ENCODE measurements around the gene EEF1A2.
"Not testable (repeated sequence)": the region's sequence is repeated elsewhere in the genome, so short reads cannot be mapped to it uniquely, and the experiment has no call there.

Gene EEF1A2

DNA sequence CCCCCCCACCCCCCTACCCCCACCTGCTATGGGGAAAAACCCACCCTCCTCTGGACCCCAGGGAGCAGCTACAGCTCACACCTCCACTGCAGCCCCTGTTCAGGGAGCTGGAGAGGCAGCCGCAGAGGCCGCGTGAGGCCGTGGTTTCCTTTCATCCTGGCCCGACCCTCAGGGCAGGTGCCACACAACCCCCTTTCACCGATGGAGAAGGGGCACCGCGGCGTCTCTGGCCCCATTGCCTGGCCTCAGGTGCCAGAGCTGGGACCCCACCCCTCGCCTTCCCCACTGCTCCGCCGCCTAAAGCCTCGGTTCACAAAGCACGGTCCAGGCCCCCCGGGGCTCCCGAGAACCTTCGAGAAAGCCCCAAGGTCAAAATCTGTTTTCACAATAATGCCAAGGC is 14.6 kb downstream of the EEF1A2 start:
- DNase-seq = no peak

GRCh38 chr20:63483834-63484233 is 15.0 kb downstream of the EEF1A2 start:
- no peak for DNase-seq

DNA sequence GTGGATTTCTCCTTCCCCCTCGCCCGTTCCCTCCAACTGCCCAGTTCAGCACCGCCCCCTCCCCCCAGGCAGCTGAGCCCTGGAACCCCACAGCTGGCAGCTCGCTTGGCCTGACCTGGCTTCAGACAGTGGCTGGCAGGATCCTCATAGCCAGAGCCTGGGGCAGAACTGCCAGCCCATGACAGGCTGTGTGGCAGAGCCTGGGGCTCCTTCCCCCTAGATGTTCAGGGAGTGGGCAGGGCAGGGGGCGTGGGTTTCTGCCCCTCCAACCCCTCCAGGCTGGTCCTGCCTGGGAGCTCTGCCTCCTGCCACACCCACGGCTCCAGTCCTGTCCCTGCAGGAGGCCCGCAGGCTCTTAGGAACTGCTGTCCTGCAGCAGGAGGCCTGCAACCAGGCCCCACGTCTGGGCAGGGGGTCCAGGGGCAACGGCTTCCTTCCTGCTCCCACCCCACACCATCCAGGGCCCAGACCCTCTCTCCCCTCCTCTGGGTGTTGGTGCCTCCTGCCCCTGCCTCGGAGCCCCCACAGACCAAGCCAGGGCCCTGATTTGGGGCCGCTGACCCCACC is 16.8 kb downstream of the EEF1A2 start:
- DNase-seq = no peak

- no peak for DNase-seq
Observed at GRCh38 chr20:63481503-63481902, 17.4 kb downstream of the EEF1A2 start.

GRCh38 chr20:63479695-63480419 is 19.0 kb downstream of the EEF1A2 start:
- not testable (repeated sequence) for DNase-seq

GRCh38 chr20:63478346-63479302 is 20.3 kb downstream of the EEF1A2 start:
- DNase-seq = no peak

- DNase-seq = no peak
Observed at GRCh38 chr20:63477944-63478343, 20.9 kb downstream of the EEF1A2 start.

DNA sequence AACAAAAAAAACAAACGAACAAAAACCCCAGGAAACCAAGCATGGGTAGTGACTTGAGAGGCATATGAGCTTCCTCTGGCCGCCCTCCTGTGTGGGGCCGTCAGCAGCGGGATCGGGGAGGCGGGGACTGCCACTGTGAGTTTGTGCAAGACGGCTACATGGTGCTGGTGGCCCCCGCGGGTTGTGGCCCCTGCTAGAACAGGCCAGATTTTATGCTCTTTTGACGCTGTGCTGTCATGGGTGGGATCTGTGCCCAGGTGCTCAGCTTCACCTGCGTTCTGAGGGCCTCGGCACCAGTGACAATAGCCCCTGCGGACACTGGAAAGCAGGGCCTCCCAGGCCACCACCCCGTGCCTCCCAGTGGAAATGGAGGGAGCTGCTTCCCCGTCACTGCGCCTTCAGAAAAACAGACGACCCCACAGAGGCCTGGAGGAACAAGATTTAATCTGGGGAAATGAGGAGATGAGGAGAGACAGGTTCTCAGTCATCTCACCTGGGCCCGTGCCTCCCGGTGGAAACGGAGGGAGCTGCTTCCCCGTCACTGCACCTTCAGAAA is 21.7 kb downstream of the EEF1A2 start:
- DNase-seq = no peak

DNA sequence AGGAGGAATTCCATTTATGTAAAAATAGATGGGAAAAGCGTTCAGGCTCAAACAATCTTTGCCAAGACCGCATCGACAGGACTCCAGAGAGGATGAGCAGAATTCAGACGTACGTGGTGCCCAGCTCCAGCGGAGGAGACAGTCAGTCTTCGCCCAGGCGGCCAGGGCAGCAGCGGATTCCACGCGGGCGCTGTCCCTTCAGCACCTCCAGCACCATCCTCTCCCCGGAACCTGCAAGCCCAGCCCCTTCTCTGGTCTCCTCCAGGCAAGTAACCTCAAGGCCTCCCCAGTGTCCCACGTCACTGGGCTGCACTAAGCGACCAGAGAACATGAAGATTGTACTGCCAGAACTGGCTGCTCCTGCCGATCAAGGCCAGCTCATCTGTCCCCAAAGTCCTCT is 23.7 kb downstream of the EEF1A2 start:
- DNase-seq = no peak

DNA sequence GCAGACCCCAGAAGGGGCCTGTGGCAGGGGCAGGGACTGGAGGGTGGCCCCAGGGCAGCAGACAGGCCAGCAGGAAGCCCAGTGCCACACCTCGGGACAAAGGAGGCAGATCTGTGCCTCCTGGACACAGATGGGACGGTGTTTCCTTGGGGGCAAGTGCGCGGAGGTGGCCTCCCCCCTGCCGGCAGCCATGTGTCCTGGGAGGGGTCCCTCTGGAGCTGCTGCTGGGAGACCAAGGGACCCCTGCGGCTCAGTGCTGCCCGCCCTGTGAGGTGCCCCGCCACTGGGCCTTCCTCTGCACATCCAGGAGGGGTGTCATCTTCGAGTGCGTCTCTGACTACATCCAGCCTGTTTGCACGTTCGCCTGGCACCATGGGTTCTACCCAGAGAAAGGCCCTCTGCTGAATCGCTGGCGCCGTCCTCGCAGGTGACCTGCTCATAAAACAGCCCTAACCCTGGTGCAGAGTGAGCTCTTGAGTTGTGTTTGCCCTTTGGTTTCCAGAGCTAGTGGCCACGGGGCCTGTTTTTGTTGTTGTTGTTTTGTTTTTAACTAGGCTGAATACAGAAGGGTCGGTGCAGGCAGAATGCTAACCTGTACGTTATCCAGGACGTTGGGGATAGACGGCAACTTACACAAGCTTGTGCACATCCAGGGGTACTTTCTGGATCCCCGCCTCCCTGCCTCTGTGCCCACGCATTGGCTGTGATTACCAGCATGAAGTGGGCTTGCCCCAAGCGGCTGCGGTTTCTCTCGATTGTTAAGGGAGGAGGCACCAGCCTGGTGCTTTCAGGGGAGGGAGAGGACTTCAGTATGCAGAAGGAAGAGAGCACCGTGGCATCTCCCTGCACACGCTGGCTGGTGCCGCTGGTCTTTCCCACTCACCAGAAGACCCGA is 25.1 kb downstream of the EEF1A2 start:
- DNase-seq = no peak

DNA sequence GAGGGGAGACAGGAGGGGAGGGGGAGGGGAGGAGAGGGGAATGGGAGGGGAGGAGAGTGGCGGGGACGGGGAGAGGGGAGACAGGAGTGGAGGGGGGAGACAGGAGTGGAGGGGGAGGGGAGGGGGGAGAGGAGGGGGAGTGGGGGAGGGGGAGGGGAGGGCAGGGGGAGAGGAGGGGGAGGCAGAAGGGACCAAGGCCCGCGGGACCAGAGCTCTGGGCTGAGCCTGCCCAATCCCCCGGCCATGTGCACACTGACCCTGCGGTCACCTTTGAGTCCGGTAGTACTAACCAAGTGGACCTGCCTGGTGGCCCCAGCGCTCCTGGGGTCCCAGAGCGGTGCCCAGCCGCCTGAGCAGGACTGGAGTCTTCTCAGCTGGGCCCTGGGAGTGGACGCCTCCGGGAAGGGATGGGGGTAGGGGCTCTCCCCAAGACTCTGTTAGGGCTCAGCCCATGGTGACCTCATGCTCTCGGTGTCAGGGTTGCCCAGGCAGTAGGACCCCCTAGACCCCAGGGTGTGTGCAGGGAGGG is 26.0 kb downstream of the EEF1A2 start:
- no peak for DNase-seq

GRCh38 chr20:63471981-63472831 is 26.7 kb downstream of the EEF1A2 start, which contains the start of gene KCNQ2:
TSS of gene KCNQ2 (minus strand) at chr20:63472655. CDS start at chr20:63472463, 192 bp downstream.
- DNase-seq = no peak

DNA sequence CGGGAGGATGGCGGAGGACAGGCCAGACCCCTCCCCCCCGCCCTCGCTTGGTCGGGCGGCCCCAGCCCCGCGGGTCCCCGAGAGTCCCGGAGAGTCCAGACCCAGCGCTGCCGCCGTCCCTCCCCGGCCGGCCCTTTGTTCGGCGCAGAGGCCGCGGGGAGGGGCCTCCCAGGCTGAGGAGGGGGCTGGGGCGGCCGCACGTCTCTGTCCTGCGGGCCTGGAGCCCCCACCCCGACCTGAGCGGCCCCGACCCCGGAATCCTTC is 27.2 kb downstream of the EEF1A2 start:
- DNase-seq = no peak

GRCh38 chr20:63471002-63471716 is 27.7 kb downstream of the EEF1A2 start:
- DNase-seq = no peak

- DNase-seq = no peak
Observed at GRCh38 chr20:63470410-63470809, 28.5 kb downstream of the EEF1A2 start.

GRCh38 chr20:63469713-63470101 is 29.2 kb downstream of the EEF1A2 start:
- no peak for DNase-seq

DNA sequence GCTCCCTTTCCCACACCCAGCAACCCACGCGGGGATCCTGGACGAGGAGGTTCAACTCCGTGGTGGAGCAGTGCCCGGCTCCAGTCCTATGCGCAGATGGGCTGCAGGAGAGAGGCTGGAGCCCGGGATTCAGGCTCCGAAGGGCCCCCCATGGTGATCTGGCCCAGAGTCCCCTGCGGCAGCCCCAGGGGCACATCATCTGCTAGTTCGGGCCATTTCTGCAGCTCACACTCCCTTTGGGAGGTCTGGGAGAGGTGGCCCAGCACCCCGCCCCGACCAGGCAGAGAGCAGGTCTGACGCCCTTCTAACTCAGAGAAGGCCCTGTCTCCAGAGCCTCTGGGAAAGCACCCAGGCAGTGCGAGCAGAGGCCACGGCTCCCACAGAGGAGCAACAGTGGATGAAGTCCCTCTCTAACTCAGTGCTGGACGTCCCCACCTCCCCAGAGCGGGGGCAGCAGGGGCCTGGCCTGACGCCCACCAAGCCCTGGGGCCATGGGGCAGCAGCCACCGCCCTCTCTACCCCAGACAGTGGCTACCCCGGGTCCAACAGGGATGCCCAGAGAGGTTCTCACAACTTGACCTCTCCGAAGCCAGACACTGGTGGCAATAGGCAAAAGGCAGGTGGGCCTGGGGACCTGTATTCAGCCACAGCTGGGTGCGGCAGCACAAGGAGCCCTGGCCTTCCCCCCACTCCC is 29.7 kb downstream of the EEF1A2 start:
- no peak for DNase-seq

DNA sequence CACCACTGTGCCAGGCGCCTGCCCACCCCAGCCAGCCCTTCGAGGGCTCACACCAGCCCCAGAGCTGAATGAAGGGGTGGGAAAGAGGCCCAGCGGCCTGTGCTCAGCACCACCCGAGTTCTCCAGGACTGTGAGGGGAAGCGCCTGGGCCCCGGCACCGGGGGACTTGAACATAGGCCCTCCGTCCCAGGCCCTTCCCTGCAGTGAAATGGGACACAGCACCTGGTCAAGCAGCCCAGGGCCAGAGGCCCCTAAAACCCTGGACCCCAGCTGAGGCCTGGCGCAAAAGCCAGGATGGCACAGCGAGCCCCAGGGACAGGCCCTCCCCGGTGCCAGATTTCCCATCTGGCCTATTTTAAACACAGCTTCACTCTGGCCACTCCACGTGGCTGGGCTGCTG is 30.5 kb downstream of the EEF1A2 start:
- no peak for DNase-seq

DNA sequence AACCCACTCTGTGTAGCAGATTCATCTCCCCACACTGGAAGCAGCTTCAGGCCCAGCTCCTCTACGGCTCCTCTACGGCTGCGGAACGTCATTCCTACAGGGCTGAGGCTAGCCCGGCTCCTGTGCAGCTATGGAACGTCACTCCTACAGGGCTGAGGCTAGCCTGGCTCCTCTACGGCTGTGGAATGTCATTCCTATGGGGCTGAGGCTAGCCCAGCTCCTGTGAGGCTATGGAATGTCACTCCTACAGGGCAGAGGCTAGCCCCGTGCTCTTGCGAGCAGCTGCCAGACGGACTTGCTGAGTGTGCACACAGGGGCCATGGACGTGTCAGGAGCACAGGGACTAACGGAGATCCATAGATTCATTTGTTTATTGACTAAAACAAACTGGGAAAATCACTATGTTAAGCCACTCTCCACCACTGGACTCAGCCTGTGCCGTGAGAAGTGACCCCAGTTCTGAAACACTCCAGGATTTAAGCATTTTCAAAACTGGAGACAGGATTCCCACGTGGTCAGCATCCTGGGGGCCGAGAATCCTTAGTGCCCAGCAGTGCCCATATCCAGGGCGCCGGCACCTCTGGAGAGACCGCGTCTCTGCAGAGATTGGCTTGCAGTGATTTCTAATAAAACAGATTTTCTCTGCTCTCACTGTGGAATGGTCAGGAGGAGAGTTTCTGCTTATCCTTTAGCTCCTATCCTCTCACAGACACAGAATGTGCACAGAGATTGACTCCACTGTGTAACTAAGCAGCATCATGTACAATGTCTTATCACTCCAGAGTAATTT is 31.4 kb downstream of the EEF1A2 start:
- DNase-seq = no peak
